Ramos (cell line): ENCODE results near the gene PKLR.
"Not testable (repeated sequence)": the region's sequence is repeated elsewhere in the genome, so short reads cannot be mapped to it uniquely, and the experiment has no call there.

Source experiments
- in situ Hi-C: fragments of 300-500 bp; cut with MboI; formaldehyde crosslinking; loops from one replicate; pipeline ENCODE4 v1.14.3; 2022; ENCODE audit warnings: low sequenced_read_pairs; ENCODE audit not compliant: unreplicated experiment

The PKLR gene

DNA sequence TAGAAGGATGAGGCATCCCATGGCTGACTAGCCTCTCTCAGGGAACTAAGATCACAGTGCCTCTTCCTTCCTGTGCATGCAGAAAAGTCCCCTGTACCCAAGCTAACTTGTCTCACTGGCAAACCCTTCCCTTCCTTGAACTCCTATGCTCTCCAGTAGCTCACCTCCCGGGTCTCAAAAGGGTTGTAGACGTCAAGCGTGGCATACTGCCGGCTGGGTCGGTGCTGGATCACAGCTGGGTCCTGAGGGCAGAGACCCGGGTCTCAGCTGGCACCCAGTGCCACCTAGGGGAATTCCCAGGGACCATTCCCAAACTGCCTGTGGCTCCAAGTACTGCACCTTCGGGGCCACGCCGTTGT lies 39.8 kb downstream of the PKLR start:
- in situ Hi-C loops = no loop called here

DNA sequence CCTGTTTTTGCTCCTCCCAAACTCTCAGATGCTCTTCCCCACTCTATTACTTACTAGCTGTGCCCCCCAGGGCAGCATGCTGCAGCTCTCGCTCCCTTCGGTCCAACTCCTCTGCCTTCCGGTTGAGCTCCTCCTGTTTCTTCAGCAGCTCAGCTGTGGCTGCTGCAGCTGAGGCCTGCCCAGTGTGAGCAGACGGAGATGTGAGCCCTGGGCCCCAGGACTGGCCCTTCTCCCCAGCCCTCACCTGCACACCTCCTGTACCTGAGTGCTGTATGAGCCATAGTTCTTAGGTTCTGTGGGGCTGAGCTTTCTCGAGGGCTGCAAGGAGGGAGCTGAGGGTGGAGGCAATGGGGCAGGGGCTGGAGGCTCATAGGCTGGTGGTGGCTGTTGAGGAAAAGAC lies 41.0 kb downstream of the PKLR start:
- in situ Hi-C loops = no loop called here

GRCh38 chr1:155256058-155256852 lies 45.0 kb downstream of the PKLR start:
- in situ Hi-C loops = no loop called here

DNA sequence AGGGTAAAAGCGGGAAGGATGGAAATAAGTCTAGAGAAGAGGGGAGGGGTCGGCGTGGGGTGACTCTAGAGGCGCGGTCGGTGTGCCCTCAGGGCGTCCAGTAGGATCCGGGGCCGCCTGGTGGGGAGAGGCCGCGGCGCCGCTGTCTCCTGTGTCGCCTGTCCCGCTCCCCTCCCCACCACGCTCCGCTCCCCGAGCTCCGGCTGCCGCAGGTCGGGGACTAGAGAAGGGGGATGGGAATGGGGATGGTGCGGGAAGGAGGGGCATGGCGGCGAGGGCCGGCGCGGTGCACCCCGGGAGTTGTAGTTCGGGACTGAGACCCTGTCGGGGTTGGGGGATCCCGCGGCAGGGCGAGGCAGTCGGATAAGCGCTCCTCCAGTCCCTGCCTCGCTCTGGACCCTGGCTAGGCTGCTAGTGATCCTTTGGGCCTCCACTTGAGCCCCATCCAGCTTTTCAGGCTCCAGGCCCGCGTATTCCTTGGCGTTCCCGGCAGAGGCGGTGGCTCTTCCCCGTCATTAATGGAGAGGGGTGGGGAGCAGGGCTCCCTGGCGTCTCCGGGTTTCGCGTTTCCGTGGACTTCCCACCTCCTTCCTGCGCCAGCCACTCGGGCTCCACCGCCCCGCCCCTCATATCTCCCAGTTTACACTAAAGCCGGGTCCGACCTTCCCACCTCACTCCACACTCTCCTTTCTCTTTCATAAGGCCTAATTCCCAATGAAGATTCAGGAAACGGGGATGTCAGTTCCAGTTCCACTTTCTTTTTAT lies 45.8 kb downstream of the PKLR start, which contains the start of gene ENTREP3:
ENTREP3 (minus strand) TSS at position 241 of the 765 bp plus-strand sequence. CDS start 606 bp downstream, outside the sequence.
- in situ Hi-C loops = no loop called here

DNA sequence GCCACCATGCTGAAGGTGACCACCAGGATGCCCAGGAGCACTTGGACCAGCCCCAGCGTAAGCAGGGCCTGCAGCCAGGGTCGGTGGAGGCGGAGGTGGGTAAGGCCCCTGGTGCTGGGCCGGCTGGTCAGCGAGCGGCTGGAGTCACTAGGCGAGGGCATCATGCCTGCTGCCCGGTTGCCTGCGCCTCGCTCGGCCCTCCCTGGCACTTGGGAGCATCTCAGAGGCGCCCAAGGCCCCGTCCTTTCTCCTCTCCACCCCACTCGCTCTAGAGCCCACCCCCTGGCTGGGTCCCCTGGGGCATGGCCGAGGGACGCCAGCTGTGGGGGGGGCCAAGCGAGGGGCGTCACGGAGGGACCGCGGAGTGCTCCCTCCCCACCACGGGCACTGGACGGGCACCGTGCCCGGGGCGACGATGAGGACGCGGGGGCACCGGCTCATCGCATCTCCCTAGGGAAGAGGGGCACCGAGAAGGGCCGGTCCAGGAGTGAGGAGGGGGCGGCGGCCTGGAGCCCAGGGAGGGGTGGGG lies 46.5 kb downstream of the PKLR start:
- in situ Hi-C loops = no loop called here

DNA sequence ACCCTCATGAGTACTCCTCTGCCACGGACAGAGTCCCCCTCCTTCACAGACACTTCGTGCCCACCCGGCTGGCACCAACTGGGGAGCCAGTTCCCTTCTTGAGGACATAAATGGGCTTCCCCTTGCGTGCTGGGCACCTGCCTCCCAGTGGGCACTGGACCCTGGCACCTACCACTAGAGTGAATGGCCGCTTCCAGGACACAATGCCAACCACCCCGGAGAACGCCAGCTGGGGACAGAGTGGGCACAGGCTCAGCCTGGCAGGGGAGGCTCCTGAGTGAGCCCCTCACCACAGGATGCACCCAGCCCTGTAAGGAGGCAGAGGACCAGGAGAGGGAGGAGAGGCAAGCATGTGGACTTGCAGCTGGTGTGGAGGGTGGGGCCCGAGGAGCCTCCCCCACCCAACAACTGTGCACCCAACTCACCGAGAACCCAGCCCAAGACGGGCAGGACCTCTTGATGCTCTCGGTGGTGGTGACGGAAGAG lies 47.0 kb downstream of the PKLR start:
- in situ Hi-C loops = no loop called here

DNA sequence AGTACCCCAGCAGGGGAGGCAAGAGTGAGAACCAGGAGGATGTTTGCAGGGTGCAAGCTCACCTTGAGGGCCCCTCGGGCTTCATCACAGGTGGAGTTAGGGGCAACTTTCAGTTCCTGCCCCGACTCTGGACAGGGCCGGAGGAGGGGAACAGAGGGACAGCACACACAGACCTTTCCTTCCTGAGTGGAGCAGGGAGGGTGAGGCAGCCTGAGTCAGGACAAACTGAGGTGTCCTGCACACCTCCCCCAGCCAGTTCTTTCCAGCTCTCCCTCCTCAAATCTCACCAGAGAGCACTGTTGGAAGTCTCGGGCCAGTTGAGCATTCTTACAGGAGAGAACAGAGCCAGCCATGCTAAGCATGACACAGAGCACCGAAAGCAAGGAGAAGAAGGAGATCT lies 47.4 kb downstream of the PKLR start:
- in situ Hi-C loops = no loop called here

DNA sequence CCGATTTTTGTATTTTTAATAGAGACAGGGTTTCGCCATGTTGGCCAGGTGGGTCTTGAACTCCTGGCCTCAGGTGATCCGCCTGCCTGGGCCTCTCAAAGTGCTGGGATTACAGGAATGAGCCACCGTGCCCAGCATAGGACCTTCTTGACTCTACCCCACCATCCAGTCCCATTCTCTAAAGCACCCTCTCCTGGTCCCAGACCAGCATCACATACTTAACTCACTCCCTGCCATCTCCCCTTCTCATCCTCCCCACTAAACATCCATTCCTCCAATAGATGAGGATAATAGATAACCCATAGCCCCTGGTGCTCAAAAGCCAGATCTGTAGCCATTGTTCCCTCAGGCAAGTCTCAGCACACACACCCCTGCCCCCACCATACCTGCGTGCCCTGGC lies 48.0 kb downstream of the PKLR start:
- in situ Hi-C loops = no loop called here

GRCh38 chr1:155251566-155251965 lies 49.7 kb downstream of the PKLR start:
- in situ Hi-C loops = no loop called here

GRCh38 chr1:155250633-155251449 lies 50.4 kb downstream of the PKLR start:
- in situ Hi-C loops = no loop called here

DNA sequence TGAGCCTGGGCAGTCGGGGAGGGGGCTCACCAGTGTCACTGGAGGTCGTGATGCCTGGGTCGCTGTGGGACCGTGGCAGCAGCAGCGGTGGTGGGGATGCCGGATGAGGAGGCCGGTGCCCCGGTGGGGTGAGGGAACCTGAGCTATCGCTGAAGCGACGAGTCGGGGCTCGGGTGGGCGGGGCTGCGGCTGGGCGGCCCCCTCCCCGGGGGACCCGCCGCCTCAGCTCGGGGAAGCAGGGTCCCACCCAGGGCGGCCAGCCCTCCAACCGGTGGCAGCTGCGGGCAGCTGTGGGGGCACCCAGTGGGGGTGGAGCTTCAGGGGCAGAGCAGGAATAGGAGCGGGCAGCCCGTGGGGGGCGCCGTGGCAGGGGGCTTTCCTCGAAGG lies 51.0 kb downstream of the PKLR start:
- in situ Hi-C loops = no loop called here

GRCh38 chr1:155247667-155248553 lies 53.3 kb downstream of the PKLR start:
- in situ Hi-C loops = no loop called here

GRCh38 chr1:155246796-155247195 lies 54.4 kb downstream of the PKLR start:
- in situ Hi-C loops = not testable (repeated sequence)

DNA sequence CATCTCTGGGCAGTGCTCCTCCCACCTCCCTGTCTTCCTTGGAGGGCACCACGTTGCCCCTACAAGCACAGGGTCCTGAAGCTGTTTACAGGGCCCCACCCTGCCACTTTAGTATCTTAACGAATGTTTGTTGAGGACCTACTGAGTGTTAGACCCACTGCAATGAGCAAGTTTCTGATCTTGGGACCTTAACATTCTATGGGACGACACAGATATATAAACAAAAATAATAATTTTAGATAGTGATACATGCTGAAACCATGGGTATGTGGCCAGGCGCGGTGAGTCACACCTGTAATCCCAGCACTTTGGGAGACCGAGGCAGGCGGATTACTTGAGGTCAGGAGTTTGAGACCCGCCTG lies 56.1 kb downstream of the PKLR start:
- in situ Hi-C loops = no loop called here

DNA sequence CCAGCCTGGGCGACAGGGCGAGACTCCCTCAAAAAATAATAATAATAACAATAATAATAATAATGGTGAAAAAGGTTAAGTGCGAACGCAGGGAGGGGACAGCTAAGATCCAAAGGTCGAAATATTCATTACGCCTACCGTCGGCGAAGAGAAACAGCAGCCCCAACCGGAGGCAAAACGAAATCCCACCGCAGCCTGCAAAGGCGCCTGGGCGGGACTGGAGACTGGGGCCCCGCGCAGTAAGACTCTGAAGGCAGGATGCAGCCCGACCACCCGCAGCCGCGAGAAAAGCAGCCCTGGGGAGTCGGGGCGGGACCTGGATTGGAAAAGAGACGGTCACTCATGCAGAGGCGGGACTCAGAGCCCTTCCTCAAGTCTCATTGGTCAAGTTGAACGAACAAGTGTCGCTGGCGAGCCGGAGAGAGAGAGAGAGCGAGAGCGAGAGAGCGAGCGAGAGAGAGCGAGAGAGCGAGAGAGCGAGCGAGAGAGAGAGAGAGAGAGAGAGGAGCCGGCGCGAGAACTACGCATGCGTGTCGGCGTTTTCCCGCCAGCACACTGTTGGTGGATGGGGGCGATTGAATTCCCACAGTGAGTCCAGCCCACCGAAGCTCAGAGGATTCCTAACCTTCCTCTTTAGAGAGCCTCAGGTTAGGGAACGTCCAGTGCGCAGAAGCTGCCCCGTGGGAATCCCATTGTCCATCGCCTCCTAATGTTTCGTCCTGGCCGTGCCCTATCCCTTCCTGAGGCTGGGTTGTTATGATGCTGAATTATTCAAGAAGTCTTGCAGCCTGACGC lies 56.7 kb downstream of the PKLR start:
- in situ Hi-C loops = no loop called here

DNA sequence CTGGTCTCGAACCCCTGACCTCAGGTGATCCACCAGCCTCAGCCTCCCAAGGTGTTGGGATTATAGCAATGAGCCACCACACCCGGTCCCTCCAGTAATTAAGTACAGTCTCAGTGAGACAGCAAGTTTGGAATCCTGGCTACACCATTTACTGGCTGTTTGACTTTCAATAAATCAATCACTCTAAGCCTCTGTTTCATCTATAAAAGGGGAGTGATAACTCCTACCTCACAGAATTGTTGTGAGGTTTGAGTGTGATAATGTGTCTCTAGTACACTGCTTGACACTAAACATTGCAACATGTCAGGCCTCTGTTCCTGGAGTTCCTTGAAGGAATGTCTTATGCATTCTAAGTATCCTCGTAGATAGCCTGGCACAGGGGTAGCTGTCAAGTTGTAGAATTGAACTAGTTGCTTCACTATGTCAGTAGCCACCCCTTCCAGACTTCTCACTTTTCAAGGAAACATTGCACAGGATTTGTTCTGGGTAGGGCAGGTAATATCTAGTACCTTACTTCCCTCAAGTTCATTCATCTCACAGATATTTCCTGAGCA lies 58.4 kb downstream of the PKLR start:
- in situ Hi-C loops = no loop called here

DNA sequence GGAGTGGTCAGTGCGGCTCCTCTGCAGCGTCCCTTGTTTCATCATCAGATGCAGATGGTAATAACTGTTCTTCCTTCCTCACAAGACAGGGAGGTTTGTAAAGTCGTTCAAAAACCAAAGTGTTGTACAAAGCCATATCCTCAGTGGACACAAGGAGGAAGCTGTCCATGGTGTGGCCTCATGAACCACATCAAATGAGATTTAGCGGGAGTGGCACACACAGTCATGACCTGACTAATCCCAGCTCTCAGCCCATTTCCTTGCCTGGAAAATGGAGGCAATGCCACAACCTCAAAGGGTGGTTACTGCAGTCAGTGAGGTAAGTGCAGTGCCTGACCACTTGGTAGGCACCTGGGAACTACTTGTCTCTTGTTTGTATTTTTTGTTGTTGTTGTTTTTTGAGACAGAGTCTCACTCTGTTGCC lies 59.4 kb downstream of the PKLR start:
- in situ Hi-C loops = no loop called here

GRCh38 chr1:155241069-155241679 lies 60.1 kb downstream of the PKLR start:
- in situ Hi-C loops = no loop called here
